ENCODE data around the gene CHCHD4.
A peak's percentile ranks its signal among the peaks of the same experiment; 100 is the strongest.

Gene CHCHD4

GRCh38 chr3:14126017-14126886 lies 1.6 kb upstream of the CHCHD4 start:
- H3K27me3 ChIP-seq (replicated peaks; ENCODE audit: control insufficient read depth, insufficient read depth, low read length), result no peaks in the 10 kb centered on the region
- H3K36me3 ChIP-seq (ENCODE audit: control insufficient read depth, insufficient read depth, low read length), result peaks cover 6% of the 10 kb centered on the region
- TF ChIP-seq, protein P1, sequence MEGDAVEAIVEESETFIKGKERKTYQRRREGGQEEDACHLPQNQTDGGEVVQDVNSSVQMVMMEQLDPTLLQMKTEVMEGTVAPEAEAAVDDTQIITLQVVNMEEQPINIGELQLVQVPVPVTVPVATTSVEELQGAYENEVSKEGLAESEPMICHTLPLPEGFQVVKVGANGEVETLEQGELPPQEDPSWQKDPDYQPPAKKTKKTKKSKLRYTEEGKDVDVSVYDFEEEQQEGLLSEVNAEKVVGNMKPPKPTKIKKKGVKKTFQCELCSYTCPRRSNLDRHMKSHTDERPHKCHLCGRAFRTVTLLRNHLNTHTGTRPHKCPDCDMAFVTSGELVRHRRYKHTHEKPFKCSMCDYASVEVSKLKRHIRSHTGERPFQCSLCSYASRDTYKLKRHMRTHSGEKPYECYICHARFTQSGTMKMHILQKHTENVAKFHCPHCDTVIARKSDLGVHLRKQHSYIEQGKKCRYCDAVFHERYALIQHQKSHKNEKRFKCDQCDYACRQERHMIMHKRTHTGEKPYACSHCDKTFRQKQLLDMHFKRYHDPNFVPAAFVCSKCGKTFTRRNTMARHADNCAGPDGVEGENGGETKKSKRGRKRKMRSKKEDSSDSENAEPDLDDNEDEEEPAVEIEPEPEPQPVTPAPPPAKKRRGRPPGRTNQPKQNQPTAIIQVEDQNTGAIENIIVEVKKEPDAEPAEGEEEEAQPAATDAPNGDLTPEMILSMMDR (IDR thresholded peaks at IDR 0.05; ENCODE audit: insufficient read depth, low read length, poor library complexity, severe bottlenecking), result no peak
- peak overlapping the region; percentile 92 for H3K4me3 ChIP-seq (replicated peaks; ENCODE audit: low read depth, low read length)
- DNase-seq (ENCODE audit: extremely low read depth, insufficient read length), result no peak

DNA sequence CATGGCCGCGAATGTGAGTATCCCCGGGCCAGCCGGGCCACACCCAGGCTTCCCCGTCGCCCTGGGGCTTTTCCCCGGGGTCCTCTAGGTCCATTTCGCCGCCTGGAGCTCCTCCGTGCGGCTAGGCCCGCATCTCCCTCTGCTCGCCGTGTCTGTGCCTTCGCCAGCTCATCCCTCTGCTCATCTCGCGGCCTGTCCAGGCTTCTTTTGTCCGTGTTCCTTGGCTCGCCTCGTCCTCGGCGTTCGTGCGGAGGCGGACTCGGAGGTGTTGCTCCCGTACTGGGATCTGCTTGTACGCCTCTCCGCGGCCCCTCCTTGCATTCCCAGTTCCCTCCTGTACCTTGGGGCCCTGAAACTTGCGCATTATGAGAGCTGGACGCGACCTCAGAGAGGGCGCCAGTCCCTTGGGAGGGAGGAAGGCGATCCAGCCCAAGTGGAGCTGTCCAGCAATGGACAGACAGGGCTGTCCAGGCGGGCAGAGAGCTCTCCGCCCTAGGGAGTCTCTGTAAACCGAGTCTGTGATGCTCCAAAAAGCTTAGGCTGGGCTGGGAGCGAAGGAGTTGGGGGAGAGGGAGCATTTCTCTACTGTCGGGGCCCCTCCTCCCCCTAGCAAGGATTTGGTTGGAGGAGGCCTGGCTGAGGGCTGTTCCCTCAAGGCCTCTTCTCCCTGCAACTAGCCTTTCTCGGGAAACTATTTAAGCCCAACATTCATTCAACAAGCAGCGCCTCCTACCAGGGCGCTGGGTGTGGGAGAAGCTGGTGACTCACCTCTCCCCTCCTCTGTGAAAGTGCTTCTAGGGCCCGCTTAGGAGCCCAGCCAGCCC lies 735 bp upstream of the CHCHD4 start:
- TF ChIP-seq, protein P1 (IDR thresholded peaks at IDR 0.05; ENCODE audit: insufficient read depth, low read length, poor library complexity, severe bottlenecking), result peak; percentile 17
- Histone ChIP-seq H3K4me3 (replicated peaks; ENCODE audit: low read depth, low read length) (peak overlapping the region; percentile 92), H3K27me3 (replicated peaks; ENCODE audit: control insufficient read depth, insufficient read depth, low read length) (no peaks in the 10 kb centered on the region), H3K36me3 (ENCODE audit: control insufficient read depth, insufficient read depth, low read length) (peaks cover 2% of the 10 kb centered on the region)
- DNase-seq (ENCODE audit: extremely low read depth, insufficient read length), result no peak

- no peak for DNase-seq (ENCODE audit: extremely low read depth, insufficient read length)
- no peaks in the 10 kb centered on the region for H3K27me3 ChIP-seq (replicated peaks; ENCODE audit: control insufficient read depth, insufficient read depth, low read length)
- H3K4me3 ChIP-seq (replicated peaks; ENCODE audit: low read depth, low read length), result peak overlapping the region; percentile 82
- TF ChIP-seq, protein P1 (IDR thresholded peaks at IDR 0.05; ENCODE audit: insufficient read depth, low read length, poor library complexity, severe bottlenecking), result no peak
- peaks cover 2% of the 10 kb centered on the region for H3K36me3 ChIP-seq (ENCODE audit: control insufficient read depth, insufficient read depth, low read length)
These were observed 451 bp downstream of the CHCHD4 start for GRCh38 chr3:14124223-14124614.

DNA sequence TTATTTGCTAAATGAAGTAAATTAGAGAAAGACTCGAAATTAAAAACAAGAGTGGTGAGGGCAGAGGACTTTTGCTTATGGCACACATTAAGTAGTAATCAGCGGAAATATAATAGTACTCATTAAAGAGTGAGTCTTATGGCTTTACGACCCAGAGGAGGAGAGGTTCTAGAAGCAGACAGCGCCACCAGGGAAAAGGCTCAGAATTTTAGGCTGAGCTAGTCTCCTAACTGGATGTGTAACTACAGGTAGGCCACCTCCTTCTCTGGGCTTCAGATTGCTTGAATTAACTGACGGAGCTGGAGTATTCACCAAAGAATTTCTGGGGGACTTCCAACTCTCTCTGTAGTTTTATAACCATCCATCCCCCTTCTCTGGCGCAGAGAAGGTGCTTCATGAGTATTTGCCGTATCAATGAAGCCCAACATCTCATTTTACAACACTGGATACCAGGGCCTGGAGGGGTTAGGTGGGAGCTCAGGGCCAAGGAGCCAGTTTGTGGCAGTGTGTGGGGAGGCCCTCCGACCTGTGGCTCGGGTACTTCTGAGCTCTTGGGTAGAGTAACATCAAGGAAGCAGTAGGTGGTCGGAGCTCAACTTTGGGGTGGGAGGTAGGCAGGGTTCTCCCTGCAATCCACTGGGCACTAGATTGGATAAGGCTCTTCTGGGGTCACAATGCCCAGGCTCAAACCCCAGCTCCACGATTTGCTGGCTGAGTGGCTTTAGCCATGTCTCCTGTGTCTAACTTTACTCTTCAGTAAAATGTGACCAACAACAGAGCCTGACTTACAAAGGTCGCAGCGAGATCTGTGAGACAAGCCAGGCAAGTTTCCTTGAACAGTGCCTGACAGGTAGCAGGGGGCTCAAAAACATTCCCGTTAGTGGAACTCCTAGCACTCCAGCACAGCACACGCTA lies 1.1 kb downstream of the CHCHD4 start:
- Histone ChIP-seq H3K36me3 (ENCODE audit: control insufficient read depth, insufficient read depth, low read length) (peaks cover 2% of the 10 kb centered on the region), H3K4me3 (replicated peaks; ENCODE audit: low read depth, low read length) (peak overlapping the region; percentile 82), H3K27me3 (replicated peaks; ENCODE audit: control insufficient read depth, insufficient read depth, low read length) (no peaks in the 10 kb centered on the region)
- DNase-seq (ENCODE audit: extremely low read depth, insufficient read length), result no peak
- TF ChIP-seq, protein P1 (IDR thresholded peaks at IDR 0.05; ENCODE audit: insufficient read depth, low read length, poor library complexity, severe bottlenecking), result no peak

GRCh38 chr3:14122301-14122700 lies 2.4 kb downstream of the CHCHD4 start:
- no peaks in the 10 kb centered on the region for H3K27me3 ChIP-seq (replicated peaks; ENCODE audit: control insufficient read depth, insufficient read depth, low read length)
- TF ChIP-seq, protein P1 (IDR thresholded peaks at IDR 0.05; ENCODE audit: insufficient read depth, low read length, poor library complexity, severe bottlenecking), result no peak
- no peak for DNase-seq (ENCODE audit: extremely low read depth, insufficient read length)
- H3K36me3 ChIP-seq (ENCODE audit: control insufficient read depth, insufficient read depth, low read length), result peaks cover 3% of the 10 kb centered on the region
- no peak overlapping the region for H3K4me3 ChIP-seq (replicated peaks; ENCODE audit: low read depth, low read length)
